Astrocyte (in vitro differentiated cells and primary cell): ENCODE results near the gene ASIC3.

Experiments used
- EZH2 ChIP-seq: IDR thresholded peaks from 2 replicates; pipeline ENCODE4 v1.6.1; 2012; ENCODE audit warnings: mild to moderate bottlenecking, low read length, inconsistent platforms; ENCODE audit not compliant: insufficient read depth
- TF ChIP-seq, protein P1 (sequence below): IDR thresholded peaks from 2 replicates; pipeline ENCODE4 v1.5.1; 2011; ENCODE audit warnings: low read depth, mild to moderate bottlenecking, inconsistent platforms, low read length, moderate library complexity; ENCODE audit not compliant: insufficient read depth

DNA sequence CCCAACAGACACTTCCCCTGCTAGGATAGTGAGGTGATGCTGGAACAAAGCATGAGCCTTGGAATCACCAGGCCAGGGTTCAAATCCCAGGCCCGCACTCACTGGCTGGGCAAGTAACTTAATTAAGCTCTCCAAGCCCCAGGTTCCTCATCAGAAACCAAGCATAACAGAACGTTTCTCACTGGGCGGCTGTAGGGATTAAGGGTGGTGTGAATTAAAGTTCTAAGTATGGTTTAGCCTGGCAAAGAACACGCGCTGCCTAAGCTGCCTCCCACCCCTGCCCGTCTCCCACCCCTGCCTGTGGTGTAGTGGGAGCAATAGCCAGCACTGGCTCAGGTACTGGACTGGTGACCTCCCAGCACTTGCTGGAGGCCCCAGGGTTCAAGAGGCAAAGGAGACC lies 16.7 kb downstream of the ASIC3 start:
- TF ChIP-seq, protein P1, sequence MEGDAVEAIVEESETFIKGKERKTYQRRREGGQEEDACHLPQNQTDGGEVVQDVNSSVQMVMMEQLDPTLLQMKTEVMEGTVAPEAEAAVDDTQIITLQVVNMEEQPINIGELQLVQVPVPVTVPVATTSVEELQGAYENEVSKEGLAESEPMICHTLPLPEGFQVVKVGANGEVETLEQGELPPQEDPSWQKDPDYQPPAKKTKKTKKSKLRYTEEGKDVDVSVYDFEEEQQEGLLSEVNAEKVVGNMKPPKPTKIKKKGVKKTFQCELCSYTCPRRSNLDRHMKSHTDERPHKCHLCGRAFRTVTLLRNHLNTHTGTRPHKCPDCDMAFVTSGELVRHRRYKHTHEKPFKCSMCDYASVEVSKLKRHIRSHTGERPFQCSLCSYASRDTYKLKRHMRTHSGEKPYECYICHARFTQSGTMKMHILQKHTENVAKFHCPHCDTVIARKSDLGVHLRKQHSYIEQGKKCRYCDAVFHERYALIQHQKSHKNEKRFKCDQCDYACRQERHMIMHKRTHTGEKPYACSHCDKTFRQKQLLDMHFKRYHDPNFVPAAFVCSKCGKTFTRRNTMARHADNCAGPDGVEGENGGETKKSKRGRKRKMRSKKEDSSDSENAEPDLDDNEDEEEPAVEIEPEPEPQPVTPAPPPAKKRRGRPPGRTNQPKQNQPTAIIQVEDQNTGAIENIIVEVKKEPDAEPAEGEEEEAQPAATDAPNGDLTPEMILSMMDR, result no peak
- no peak for TF ChIP-seq EZH2
